Glomerular endothelial cell (primary cell): ENCODE data around the gene SFRP4. TPM values are rescaled to one million over a fixed set of nuclear protein-coding genes. Genes with fewer than 3 reads are reported as not detected.
"Not testable (repeated sequence)": the region's sequence is repeated elsewhere in the genome, so short reads cannot be mapped to it uniquely, and the experiment has no call there.

Experiments
- DNase-seq: peaks from one replicate; pipeline ENCODE4 v3.0.0-alpha.2; 2011; ENCODE audit warnings: low read depth, low spot score; ENCODE audit errors: extremely low read depth
- total RNA-seq: library from RNA; depleted of rRNA; stranded (reverse); fragments of >200 nt; gene quantifications from 2 replicates; pipeline ENCODE4 v1.2.3, GENCODE V29; 2015

The SFRP4 gene
- total RNA-seq, result 0.39 TPM in 1 of 2 replicates, not detected in the other

- DNase-seq, result peak; percentile 25
These were observed at the start of gene SFRP4 for GRCh38 chr7:37916673-37917660. Gene SFRP4, minus strand, starts transcription at chr7:37916817. Its CDS starts 280 bp downstream, at chr7:37916537.

- no peak for DNase-seq
These were observed 47.6 kb upstream of the SFRP4 start for GRCh38 chr7:37964196-37964595.

- no peak for DNase-seq
These were observed 44.6 kb upstream of the SFRP4 start for GRCh38 chr7:37961251-37961650.

GRCh38 chr7:37960483-37960882 is 43.9 kb upstream of the SFRP4 start:
- DNase-seq, result no peak

- DNase-seq, result no peak
These were observed 40.8 kb upstream of the SFRP4 start for GRCh38 chr7:37957221-37957970.

GRCh38 chr7:37956791-37957190 is 40.2 kb upstream of the SFRP4 start:
- DNase-seq, result no peak

GRCh38 chr7:37954217-37954616 is 37.6 kb upstream of the SFRP4 start:
- not testable (repeated sequence) for DNase-seq

- DNase-seq, result no peak
These were observed 35.6 kb upstream of the SFRP4 start for GRCh38 chr7:37952240-37952639.

GRCh38 chr7:37947941-37948210 is 31.3 kb upstream of the SFRP4 start:
- DNase-seq, result no peak

- no peak for DNase-seq
These were observed 30.7 kb upstream of the SFRP4 start for GRCh38 chr7:37947138-37947940.

- DNase-seq, result no peak
These were observed 28.7 kb upstream of the SFRP4 start for GRCh38 chr7:37945336-37945735.

- DNase-seq, result no peak
These were observed 28.1 kb upstream of the SFRP4 start for GRCh38 chr7:37944737-37945054.

- DNase-seq, result no peak
These were observed 27.5 kb upstream of the SFRP4 start for GRCh38 chr7:37943905-37944736.

- no peak for DNase-seq
These were observed 26.5 kb upstream of the SFRP4 start for GRCh38 chr7:37942934-37943610.

GRCh38 chr7:37933018-37933566 is 16.5 kb upstream of the SFRP4 start:
- DNase-seq, result no peak

GRCh38 chr7:37932543-37932942 is 15.9 kb upstream of the SFRP4 start:
- no peak for DNase-seq

GRCh38 chr7:37930226-37930948 is 13.8 kb upstream of the SFRP4 start:
- DNase-seq, result no peak

- no peak for DNase-seq
These were observed 12.3 kb upstream of the SFRP4 start for GRCh38 chr7:37928878-37929277.
